GM12872 (cell line): Measurements from ENCODE around the gene CREB1.

ENCODE experiments used
- CTCF ChIP-seq: IDR thresholded peaks from 3 replicates; pipeline ENCODE4 v1.5.1; 2011; ENCODE audit warnings: low read depth, mild to moderate bottlenecking, low read length, moderate library complexity; ENCODE audit not compliant: insufficient read depth

The CREB1 gene

GRCh38 chr2:207497596-207497995, 32.2 kb upstream of the CREB1 start:
- no peak for TF ChIP-seq CTCF

GRCh38 chr2:207498427-207498826, 31.3 kb upstream of the CREB1 start:
- no peak for TF ChIP-seq CTCF

GRCh38 chr2:207499114-207499513, 30.6 kb upstream of the CREB1 start:
- TF ChIP-seq CTCF = no peak

- no peak for TF ChIP-seq CTCF
These were observed 27.8 kb upstream of the CREB1 start for GRCh38 chr2:207501802-207502576.

GRCh38 chr2:207502577-207503198, 27.1 kb upstream of the CREB1 start:
- TF ChIP-seq CTCF = no peak

GRCh38 chr2:207503234-207503633, 26.5 kb upstream of the CREB1 start:
- no peak for TF ChIP-seq CTCF

GRCh38 chr2:207504513-207505170, 25.1 kb upstream of the CREB1 start:
- TF ChIP-seq CTCF = no peak
